BE2C (cell line): Measurements from ENCODE around the gene PROKR1.

Experiments used
- DNase-seq: peaks from one replicate; pipeline ENCODE4 v3.0.0-alpha.2; 2020
- H3K27me3 ChIP-seq: fragments of 250-450 bp; sonication (Bioruptor Pico); 2 replicates; pipeline ENCODE4 v1.5.1; 2020; ENCODE audit warnings: mild to moderate bottlenecking
- H3K36me3 ChIP-seq: fragments of 250-450 bp; sonication (Bioruptor Pico); 2 replicates; pipeline ENCODE4 v1.5.1; 2020; ENCODE audit warnings: mild to moderate bottlenecking
- H3K4me1 ChIP-seq: fragments of 250-450 bp; sonication (Bioruptor Pico); 2 replicates; pipeline ENCODE4 v1.5.1; 2020
- H3K4me3 ChIP-seq: 2 replicates; pipeline ENCODE4 v1.5.1; 2011; ENCODE audit warnings: low read depth, low read length
- H3K9me3 ChIP-seq: fragments of 250-450 bp; sonication (Bioruptor Pico); 2 replicates; pipeline ENCODE4 v1.5.1; 2020
- TF ChIP-seq, protein P1 (sequence below): IDR thresholded peaks from 2 replicates; pipeline ENCODE4 v1.5.1; 2012; ENCODE audit warnings: mild to moderate bottlenecking, low read depth, low read length

Gene PROKR1

DNA sequence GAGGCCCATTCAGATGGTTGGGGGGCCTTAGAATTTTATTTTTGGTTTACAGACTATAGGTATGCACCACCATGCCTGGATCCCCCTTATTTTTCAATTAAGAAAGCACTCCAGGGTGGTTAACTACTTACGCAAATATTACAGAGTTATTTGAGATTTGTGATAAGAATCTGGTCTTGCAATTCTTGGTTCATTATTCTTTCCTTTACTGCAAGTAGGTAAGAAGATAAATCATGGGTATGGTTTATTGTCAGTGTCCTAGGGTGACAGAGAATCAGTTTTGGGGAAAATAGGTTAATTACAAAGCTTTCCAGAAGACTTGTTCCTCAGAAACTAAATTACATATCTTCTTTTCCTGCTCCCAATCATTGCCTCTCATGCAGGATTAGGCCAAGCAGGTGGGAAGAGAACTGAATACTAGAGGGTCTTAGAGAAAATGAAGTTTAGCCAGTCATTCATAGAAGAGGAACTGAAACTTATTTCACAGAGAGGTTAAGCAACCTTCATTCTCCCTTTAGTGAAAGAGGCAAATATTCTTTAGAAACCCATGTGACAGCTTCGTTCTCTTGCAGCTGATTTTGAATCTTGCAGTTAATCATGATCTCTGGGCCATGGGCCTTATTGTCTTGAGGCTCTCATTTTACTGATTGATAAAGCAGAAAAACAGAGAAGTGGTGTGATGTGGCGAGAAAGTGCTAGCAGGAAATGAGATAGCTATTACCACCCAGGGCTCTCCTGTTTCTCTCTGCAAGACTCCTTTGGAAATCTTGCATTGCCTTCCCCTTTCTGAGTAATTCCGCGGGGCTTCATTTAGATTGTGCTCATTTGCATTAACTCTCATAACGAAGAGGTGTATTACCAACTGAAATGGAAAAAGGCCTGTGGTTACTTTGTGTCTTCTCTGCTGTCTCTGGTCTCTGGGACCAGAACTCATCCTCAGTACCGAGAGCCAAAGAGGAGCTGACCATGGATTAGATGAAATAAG is 46.5 kb downstream of the PROKR1 start:
- TF ChIP-seq, protein P1, sequence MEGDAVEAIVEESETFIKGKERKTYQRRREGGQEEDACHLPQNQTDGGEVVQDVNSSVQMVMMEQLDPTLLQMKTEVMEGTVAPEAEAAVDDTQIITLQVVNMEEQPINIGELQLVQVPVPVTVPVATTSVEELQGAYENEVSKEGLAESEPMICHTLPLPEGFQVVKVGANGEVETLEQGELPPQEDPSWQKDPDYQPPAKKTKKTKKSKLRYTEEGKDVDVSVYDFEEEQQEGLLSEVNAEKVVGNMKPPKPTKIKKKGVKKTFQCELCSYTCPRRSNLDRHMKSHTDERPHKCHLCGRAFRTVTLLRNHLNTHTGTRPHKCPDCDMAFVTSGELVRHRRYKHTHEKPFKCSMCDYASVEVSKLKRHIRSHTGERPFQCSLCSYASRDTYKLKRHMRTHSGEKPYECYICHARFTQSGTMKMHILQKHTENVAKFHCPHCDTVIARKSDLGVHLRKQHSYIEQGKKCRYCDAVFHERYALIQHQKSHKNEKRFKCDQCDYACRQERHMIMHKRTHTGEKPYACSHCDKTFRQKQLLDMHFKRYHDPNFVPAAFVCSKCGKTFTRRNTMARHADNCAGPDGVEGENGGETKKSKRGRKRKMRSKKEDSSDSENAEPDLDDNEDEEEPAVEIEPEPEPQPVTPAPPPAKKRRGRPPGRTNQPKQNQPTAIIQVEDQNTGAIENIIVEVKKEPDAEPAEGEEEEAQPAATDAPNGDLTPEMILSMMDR, result no peak
- no peaks in the 10 kb centered on the region for H3K4me1 ChIP-seq
- no peaks in the 10 kb centered on the region for H3K36me3 ChIP-seq
- no peak for DNase-seq
- H3K27me3 ChIP-seq, result no peaks in the 10 kb centered on the region
- no peaks in the 10 kb centered on the region for H3K9me3 ChIP-seq
- no peak overlapping the region for H3K4me3 ChIP-seq

DNA sequence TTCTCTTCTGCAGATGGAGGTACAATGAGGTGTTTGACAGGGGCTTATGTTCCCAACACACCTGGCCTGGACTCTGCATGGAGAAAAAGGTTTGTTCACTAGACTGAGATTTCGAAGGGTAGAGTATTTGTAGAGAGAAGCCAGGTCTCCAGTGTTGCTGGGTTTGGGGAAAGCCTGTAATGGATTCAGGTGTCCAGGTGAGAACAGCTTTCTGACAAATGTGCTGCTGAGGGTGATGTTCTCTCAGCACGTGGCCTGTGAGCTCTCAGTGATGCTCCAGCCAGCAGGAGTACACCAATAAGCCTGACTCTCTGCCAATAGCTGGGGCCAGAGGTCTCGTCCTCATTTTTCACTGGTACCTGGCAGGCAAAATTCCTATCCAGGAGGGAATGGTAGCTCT is 47.5 kb downstream of the PROKR1 start:
- Histone ChIP-seq H3K27me3 (no peaks in the 10 kb centered on the region), H3K4me3 (no peak overlapping the region), H3K4me1 (no peaks in the 10 kb centered on the region), H3K36me3 (no peaks in the 10 kb centered on the region), H3K9me3 (no peaks in the 10 kb centered on the region)
- TF ChIP-seq, protein P1, result no peak
- DNase-seq, result no peak

DNA sequence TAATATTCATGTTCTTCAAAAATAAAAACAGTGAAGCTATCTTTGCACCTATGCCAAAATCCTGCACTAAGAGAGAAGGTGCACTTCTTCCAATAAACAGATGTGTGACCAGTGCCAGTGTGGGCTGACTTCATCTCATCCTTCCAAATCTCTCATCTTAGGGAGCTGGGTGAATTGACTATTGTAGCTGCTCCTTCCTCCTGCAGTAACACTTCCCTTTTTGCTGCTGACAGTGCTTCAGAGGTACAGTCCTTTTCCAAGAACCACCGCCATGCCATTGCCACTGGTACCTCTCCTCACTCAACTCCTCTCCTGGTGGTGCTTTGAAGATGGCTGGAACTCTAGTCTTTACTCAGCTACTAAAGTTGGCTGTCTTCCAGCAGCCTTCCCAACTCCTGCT is 49.1 kb downstream of the PROKR1 start:
- no peak for DNase-seq
- H3K4me3 ChIP-seq, result no peak overlapping the region
- TF ChIP-seq, protein P1, result no peak
- H3K36me3 ChIP-seq, result no peaks in the 10 kb centered on the region
- no peaks in the 10 kb centered on the region for H3K9me3 ChIP-seq
- no peaks in the 10 kb centered on the region for H3K4me1 ChIP-seq
- H3K27me3 ChIP-seq, result no peaks in the 10 kb centered on the region

DNA sequence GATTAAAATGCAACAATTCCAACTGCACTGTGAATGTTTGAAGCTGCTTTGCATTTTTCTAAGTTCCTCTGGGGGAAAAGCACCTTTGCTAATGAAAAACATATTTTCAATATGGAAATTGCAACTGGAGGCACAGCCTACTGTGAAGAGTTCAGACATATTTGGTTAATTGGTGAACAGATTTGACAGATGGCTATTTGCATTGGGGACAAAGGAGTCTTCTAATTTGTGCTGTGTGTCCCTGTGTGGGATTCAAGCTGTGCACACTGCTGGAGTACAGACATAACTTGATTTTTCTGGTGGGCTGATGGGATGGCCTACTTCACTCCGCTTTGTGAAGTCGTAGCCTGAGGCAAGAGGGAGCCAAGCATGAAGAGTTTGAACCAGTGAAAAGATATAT is 50.6 kb downstream of the PROKR1 start:
- H3K4me3 ChIP-seq, result no peak overlapping the region
- H3K9me3 ChIP-seq, result no peaks in the 10 kb centered on the region
- H3K36me3 ChIP-seq, result no peaks in the 10 kb centered on the region
- TF ChIP-seq, protein P1, result no peak
- no peaks in the 10 kb centered on the region for H3K27me3 ChIP-seq
- H3K4me1 ChIP-seq, result no peaks in the 10 kb centered on the region
- DNase-seq, result peak; percentile 34

DNA sequence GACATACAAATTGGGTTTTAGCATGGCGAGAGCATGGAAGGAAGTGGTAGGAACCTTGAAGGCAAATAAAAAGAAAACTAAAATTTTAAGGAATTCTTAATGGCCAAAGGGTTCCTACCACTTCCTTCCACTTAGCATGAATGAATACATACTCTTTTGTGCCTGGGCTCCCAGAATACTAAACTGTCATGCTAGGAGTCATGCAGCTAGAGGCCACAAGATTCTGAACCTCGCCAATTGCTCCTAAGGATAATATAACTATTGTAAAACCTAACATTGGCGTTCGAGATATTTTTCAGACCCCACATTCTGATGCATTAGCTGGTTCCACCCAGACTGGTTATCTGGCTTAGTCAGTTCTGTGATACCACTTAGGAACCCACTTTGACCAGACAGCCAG is 52.6 kb downstream of the PROKR1 start:
- Histone ChIP-seq H3K36me3 (no peaks in the 10 kb centered on the region), H3K27me3 (no peaks in the 10 kb centered on the region), H3K9me3 (no peaks in the 10 kb centered on the region), H3K4me3 (no peak overlapping the region), H3K4me1 (no peaks in the 10 kb centered on the region)
- DNase-seq, result no peak
- TF ChIP-seq, protein P1, result no peak

DNA sequence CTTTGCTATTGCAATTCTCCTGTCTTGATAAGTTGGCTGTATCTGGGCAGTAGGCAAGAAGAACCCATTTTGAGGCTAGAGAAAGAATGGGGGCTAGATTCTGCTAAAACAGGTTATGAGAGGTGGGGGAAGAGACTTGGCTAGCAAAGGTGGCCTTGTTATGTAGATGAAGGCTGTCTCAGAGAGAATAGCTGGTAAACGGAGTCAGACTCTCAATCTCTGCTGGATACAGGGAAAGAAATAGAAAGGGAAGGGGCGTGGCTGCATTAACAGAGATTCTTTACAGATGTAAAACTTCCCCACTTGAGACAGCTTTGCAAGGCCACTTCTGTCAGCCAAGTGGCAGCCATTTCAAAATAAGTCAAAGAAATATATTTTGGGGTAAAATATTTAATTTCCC is 53.2 kb downstream of the PROKR1 start:
- H3K4me1 ChIP-seq, result no peaks in the 10 kb centered on the region
- H3K27me3 ChIP-seq, result no peaks in the 10 kb centered on the region
- TF ChIP-seq, protein P1, result no peak
- H3K4me3 ChIP-seq, result no peak overlapping the region
- no peaks in the 10 kb centered on the region for H3K36me3 ChIP-seq
- no peaks in the 10 kb centered on the region for H3K9me3 ChIP-seq
- DNase-seq, result no peak
